Measurements from ENCODE around the gene SLC26A11.

- TF ChIP-seq POLR2AphosphoS5 (IDR thresholded peaks at IDR 0.05) (no peak), CTCF (IDR thresholded peaks at IDR 0.05) (no peak), POLR2A (IDR thresholded peaks at IDR 0.05) (no peak), EP300 (IDR thresholded peaks at IDR 0.05; ENCODE audit: low read depth) (no peak)
Observed at GRCh38 chr17:80269405-80269807, 49.2 kb downstream of the SLC26A11 start.

Measured in transverse colon (tissue), 4 donors.